ENCODE data around the gene PRAMEF17.
"Not testable (repeated sequence)": the region's sequence is repeated elsewhere in the genome, so short reads cannot be mapped to it uniquely, and the experiment has no call there.

The PRAMEF17 gene

GRCh38 chr1:13389332-13389731 is at the start of gene PRAMEF17:
PRAMEF17 (plus strand) TSS chr1:13389632; CDS start chr1:13389658, 26 bp downstream.
- DNase-seq (ENCODE audit: low spot score): not testable (repeated sequence)

- DNase-seq (ENCODE audit: low spot score): not testable (repeated sequence)
Measured at GRCh38 chr1:13342496-13342895, 46.9 kb upstream of the PRAMEF17 start.

GRCh38 chr1:13347034-13347433 is 42.4 kb upstream of the PRAMEF17 start, which contains the start of gene PRAMEF14:
PRAMEF14 (minus strand) TSS chr1:13347134; CDS start chr1:13345314, 1,820 bp downstream.
- DNase-seq (ENCODE audit: low spot score): not testable (repeated sequence)

- not testable (repeated sequence) for DNase-seq (ENCODE audit: low spot score)
Measured at GRCh38 chr1:13353476-13353875, 36.0 kb upstream of the PRAMEF17 start.

- not testable (repeated sequence) for DNase-seq (ENCODE audit: low spot score)
Measured at GRCh38 chr1:13354475-13354874, 35.0 kb upstream of the PRAMEF17 start.

GRCh38 chr1:13356774-13357173 is 32.7 kb upstream of the PRAMEF17 start:
- DNase-seq (ENCODE audit: low spot score): peak; percentile 61

- DNase-seq (ENCODE audit: low spot score): not testable (repeated sequence)
Measured at GRCh38 chr1:13362364-13362763, 27.1 kb upstream of the PRAMEF17 start.

GRCh38 chr1:13364928-13365327 is 24.5 kb upstream of the PRAMEF17 start:
- DNase-seq (ENCODE audit: low spot score): not testable (repeated sequence)

GRCh38 chr1:13366536-13366935 is 22.9 kb upstream of the PRAMEF17 start:
- DNase-seq (ENCODE audit: low spot score): not testable (repeated sequence)

- DNase-seq (ENCODE audit: low spot score): not testable (repeated sequence)
Measured at GRCh38 chr1:13368544-13368943, 20.9 kb upstream of the PRAMEF17 start.

GRCh38 chr1:13378983-13379382 is 10.4 kb upstream of the PRAMEF17 start:
- not testable (repeated sequence) for DNase-seq (ENCODE audit: low spot score)

GRCh38 chr1:13380380-13380779 is 9.1 kb upstream of the PRAMEF17 start:
- DNase-seq (ENCODE audit: low spot score): not testable (repeated sequence)

- not testable (repeated sequence) for DNase-seq (ENCODE audit: low spot score)
Measured at GRCh38 chr1:13393004-13393403, 3.6 kb downstream of the PRAMEF17 start.

- DNase-seq (ENCODE audit: low spot score): not testable (repeated sequence)
Measured at GRCh38 chr1:13394761-13395160, 5.3 kb downstream of the PRAMEF17 start.

- DNase-seq (ENCODE audit: low spot score): not testable (repeated sequence)
Measured at GRCh38 chr1:13395311-13395710, 5.9 kb downstream of the PRAMEF17 start.

GRCh38 chr1:13407811-13408210 is 18.4 kb downstream of the PRAMEF17 start:
- no peak for DNase-seq (ENCODE audit: low spot score)

- DNase-seq (ENCODE audit: low spot score): not testable (repeated sequence)
Measured at GRCh38 chr1:13410150-13410549, 20.7 kb downstream of the PRAMEF17 start, which contains the start of gene PRAMEF20. PRAMEF20 (plus strand) TSS chr1:13410450; CDS start chr1:13416355, 5,905 bp downstream.

- no peak for DNase-seq (ENCODE audit: low spot score)
Measured at GRCh38 chr1:13430495-13430894, 41.1 kb downstream of the PRAMEF17 start.

GRCh38 chr1:13432251-13432650 is 42.8 kb downstream of the PRAMEF17 start:
- no peak for DNase-seq (ENCODE audit: low spot score)

GRCh38 chr1:13433694-13434358 is 44.4 kb downstream of the PRAMEF17 start:
- not testable (repeated sequence) for DNase-seq (ENCODE audit: low spot score)

- no peak for DNase-seq (ENCODE audit: low spot score)
Measured at GRCh38 chr1:13435458-13435857, 46.0 kb downstream of the PRAMEF17 start.

GRCh38 chr1:13439104-13439783 is 49.8 kb downstream of the PRAMEF17 start:
- DNase-seq (ENCODE audit: low spot score): not testable (repeated sequence)

Measured in RKO (cell line).